GM18505 (cell line): ENCODE data around the gene CWC27.

Source experiments
- ATAC-seq: cut with Tn5 transposase; IDR thresholded peaks from one replicate; pipeline ENCODE4 v1.9.1; 2021; ENCODE audit not compliant: unreplicated experiment
- POLR2A ChIP-seq: IDR thresholded peaks from 4 replicates; pipeline ENCODE4 v1.6.1; 2011; ENCODE audit warnings: borderline replicate concordance; ENCODE audit not compliant: insufficient read depth, insufficient read length; ENCODE audit errors: extremely low read depth

CWC27 gene

GRCh38 chr5:64947801-64948200, 179.1 kb downstream of the CWC27 start:
- TF ChIP-seq POLR2A, result no peak
- no peak for ATAC-seq

DNA sequence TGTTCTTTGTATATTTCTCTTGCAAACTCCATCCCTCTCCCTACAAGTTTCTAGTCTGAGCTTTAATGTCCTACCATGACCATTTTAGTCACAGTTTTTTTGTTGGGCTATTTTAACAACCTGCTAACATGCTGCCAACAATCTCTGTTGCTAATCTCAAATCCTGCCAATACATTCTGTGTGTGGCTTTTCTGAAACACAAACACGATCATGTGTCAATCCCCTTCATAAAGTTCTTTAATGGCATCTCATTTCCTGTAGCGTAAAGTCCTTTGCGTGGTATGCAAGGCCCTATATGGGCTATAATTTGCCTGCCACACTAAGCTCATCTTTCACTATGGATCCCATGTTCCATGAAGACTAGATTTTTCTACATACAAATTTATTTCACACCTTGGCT, 180.6 kb downstream of the CWC27 start:
- ATAC-seq, result no peak
- TF ChIP-seq POLR2A, result no peak

DNA sequence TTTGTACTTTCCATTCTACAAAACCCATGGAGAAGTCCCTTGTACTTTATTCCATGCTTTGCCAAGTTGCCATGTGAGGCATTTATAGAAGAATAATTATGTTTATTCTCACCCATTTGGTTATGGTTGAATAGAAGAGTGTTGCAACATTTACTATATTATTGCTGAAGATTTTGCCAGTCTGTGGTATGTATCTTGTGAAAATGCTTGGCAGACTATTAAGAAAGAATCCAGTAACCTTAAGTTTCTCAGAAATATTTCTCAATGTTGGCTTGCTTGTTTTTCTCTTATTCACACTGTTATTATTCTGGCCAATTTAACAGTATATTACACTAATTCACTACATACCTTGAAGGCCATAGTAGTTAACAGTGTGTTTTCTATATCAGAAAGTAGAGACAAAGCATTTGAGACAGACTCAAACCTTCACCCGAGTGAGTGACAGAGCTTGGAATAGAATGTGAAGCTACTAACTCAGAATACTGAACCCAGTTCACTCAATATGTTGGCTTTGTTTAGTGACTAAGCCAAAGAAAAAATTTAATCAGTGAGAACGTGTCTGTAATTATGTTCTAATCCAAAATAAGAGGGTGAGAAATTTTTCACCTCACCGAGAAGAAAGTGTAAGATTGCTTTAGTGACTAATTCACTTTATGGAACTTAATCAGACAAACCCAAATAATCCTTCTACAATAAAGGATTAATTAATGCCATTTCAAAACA, 184.4 kb downstream of the CWC27 start:
- ATAC-seq, result no peak
- TF ChIP-seq POLR2A, result no peak

DNA sequence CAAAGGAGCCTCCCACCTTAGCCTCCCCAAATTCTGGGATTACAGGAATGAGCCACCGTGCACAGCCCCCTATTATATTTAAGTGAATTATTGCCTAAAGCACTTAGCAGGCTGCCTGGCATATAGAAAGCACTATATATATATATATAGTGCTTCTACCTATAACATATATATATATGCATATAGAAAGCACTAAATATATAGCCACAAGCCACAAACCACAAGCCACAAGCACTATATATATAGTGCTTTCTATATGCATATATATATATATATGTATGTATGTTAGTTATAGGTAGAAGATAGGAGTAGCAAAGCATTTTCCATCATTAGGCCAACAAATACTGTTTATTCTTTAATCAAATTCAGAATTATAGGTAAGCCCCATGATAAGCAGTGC, 185.8 kb downstream of the CWC27 start:
- no peak for ATAC-seq
- TF ChIP-seq POLR2A, result no peak

DNA sequence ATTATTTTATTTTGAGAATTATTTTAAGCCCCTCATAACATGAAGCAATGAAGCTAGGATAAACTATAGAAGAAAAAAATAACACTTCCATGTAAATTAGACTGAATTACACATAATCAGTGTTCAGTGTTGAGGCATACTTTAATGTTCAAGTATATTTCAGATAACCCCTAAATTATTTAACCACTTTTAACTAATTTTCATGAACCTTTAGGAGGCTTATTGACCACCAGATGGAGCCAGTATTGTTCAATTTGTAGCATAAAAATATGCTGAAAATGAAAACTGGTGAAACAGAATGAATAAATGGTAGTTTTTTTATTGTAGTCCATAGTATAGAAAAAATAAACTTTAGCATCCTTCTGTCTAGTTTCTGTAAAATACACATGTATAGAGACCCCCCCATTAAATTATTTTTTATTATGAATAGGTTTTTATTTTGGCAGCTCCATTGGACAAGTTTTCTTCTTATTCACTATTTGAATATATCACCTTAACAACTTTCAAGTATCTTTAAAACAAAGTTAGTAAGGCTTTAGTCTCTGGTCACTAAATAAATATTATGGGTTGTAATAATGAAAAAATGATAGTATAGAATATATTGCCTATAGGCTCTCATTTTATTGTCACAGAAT, 190.1 kb downstream of the CWC27 start:
- ATAC-seq, result no peak
- no peak for TF ChIP-seq POLR2A

- no peak for TF ChIP-seq POLR2A
- no peak for ATAC-seq
These were observed 194.5 kb downstream of the CWC27 start for GRCh38 chr5:64963278-64963677.

GRCh38 chr5:64968591-64969110, 199.9 kb downstream of the CWC27 start:
- ATAC-seq, result no peak
- TF ChIP-seq POLR2A, result no peak

DNA sequence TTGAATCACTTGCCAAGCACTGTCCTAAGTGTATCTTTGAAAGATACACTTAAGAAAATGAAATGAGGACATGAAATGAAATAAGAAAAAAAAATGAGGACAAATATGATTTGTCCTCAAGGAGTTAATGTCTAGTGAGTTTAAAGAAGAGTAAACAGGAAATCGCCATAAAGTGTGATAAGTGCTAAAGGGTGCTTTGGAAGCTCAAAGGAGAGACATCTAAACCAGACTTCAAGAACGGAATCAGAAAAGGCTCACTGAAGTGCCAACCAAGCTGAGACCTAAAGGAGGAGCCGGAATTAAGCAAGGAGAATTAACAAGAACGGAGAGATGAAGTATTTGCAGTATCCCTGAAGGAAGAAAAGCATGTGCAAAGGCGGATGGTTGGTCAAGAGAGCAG, 200.8 kb downstream of the CWC27 start:
- ATAC-seq, result no peak
- TF ChIP-seq POLR2A, result no peak

DNA sequence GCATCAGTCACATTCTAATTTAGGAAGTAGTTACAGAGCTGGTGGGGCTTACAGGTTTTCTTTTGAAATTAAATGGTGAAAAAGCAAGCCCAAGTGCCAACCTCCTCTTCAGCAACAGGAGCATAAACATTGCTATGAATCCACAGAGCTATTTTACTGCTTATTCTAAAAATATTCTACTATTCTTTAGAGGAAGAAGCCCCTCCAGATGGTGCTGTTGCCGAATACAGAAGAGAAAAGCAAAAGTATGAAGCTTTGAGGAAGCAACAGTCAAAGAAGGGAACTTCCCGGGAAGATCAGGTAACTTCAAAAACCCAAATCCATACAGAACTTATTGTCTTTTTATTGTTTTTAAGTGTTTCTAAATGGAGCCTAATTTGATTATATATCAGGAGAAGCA, 202.8 kb downstream of the CWC27 start:
- no peak for ATAC-seq
- no peak for TF ChIP-seq POLR2A

DNA sequence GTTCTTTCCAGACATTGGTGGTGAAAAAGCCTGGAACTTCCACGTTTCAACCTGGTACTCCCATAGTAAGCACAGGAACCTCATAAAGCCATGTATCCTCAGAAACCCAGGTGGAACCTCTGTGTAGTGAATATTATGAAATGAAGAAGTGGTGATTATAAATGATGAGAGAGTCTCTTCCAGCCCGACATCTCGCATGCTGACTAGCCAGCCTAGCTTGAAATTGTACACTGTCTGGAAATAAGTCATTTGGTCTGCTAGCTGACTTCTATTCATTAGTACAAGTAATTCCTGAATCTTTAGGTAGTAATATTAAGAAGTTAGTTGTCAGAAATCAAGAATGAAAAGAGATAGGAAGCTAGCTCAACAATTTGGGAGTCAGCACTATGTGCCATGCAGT, 203.3 kb downstream of the CWC27 start:
- TF ChIP-seq POLR2A, result no peak
- ATAC-seq, result no peak

GRCh38 chr5:64972591-64972990, 203.9 kb downstream of the CWC27 start:
- no peak for ATAC-seq
- TF ChIP-seq POLR2A, result no peak

DNA sequence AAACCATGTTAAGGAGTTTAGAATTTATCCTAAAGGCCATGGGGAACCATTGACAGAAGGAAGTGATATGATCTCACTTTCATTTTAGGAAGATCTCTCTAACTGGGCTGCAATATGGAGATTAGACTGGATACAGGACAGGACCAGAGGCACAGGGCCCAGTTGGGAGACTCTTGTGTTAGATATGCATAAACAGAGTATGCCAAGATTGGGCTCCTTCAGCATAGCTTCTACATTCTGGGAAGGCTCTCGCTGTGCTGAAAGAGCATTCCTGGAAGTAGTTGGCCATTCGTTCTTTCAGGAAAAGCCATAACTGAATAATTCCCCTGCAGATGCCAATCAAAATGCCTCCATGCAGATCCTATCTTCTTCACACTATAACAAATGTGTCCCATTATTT, 204.5 kb downstream of the CWC27 start:
- no peak for ATAC-seq
- no peak for TF ChIP-seq POLR2A

- ATAC-seq, result no peak
- TF ChIP-seq POLR2A, result no peak
These were observed 209.0 kb downstream of the CWC27 start for GRCh38 chr5:64977779-64978178.

DNA sequence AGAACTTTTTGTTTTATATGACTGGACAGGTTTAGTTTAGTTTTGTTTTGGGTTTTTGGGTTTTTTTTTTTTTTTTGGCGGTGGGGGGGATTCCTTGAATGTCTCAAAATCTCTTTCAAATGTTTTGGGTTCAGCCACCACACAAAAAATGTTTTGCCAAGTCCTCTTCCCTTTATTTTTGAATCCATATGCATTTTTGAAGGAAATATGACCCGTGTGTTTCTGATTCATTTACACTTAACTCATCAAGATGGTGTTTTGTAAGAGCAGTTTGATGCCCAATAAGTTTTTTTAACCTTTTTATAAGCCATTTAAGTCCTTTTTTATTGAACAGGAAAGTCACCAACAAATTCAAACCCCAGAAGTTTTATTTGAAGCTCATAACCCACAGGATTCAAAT, 209.8 kb downstream of the CWC27 start:
- TF ChIP-seq POLR2A, result no peak
- no peak for ATAC-seq
